Measurements from ENCODE around the gene RAI14.

Gene RAI14

DNA sequence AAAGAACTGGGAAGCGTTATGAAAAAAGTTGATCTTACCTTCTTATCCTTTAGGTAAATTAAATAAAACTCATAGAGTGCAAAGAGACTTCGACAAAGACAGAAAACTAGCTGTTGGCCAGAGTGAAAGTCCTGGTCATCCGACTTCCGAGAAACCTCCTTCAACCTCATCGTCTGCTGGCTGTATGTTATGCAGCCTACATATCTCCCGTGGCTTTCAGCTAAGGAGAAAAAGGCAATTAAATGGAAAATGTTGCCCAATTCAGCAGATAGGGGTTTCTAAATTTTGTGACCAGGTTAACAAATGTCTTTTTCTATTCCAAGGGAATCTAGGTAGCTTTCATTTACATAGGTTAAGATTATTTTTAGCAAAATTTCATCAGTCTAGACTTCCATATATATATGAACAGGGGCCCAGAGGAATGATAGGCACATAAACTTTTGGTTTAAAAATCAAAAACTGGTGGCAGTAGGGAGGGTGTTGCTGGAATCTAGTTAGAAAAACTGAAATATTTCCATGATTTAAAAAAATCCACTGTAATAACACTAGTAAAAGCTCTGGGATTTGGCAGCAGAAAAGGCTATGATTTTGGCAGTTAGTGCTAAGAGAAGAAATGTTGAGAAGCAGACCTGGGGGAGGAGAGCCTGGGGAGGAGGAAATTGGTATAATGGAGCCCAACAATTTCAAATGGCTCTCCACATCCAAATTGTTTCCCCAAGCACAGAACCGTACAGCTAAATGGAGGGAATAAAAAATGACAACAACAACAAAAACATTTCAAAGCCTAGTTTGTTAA is 32.1 kb downstream of the RAI14 start:
- DNase-seq (ENCODE audit: low read depth) = no peak

DNA sequence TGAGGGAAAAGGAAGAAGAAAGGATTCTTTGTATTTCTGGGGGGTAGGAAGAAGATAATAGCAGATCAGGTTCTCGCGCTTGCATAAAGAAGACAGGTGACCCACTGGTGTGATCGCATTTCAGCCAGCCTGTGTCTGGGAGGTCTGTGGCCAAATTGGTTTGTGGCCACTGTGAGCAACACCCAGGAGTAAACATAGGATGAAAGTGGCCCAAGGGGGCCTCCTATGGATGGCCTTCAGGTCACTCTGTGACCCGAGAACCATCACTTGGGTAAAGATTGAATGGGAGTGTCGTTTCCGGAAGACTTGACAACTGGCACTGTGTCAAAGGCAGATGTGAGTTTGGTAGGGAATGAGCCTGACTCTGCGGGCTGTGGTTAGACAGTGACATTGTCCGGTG is 34.2 kb downstream of the RAI14 start:
- no peak for DNase-seq (ENCODE audit: low read depth)
- H3K4me3 ChIP-seq (ENCODE audit: low read length) = no peak overlapping the region
- TF ChIP-seq CTCF (IDR thresholded peaks at IDR 0.05; ENCODE audit: insufficient read depth, low read depth, low read length, missing control alignments) = no peak

More for the DNA sequence above, 32.1 kb downstream of the RAI14 start:
- H3K4me3 ChIP-seq (ENCODE audit: low read length) = no peak overlapping the region
- TF ChIP-seq CTCF (IDR thresholded peaks at IDR 0.05; ENCODE audit: insufficient read depth, low read depth, low read length, missing control alignments) = no peak

DNA sequence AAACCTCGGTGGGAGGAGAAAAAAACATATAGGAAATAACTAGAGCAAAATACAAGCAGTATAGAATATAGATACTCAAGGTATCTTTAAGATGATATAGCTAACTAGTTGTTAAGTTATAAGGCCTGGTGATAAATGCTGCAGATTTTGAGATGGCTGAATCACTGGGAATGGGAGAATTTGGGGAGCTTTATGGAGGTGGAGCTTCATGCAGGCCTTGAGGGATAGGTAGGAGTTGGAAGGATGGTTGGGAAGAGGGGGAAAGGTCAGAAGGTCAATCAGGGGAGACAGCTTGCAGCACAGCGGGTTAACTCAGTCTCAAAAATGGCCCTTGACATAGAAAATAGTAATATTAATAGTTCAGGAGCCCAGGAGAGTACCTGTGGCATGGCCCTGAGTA is 34.8 kb downstream of the RAI14 start:
- H3K4me3 ChIP-seq (ENCODE audit: low read length) = no peak overlapping the region
- DNase-seq (ENCODE audit: low read depth) = no peak
- TF ChIP-seq CTCF (IDR thresholded peaks at IDR 0.05; ENCODE audit: insufficient read depth, low read depth, low read length, missing control alignments) = no peak

DNA sequence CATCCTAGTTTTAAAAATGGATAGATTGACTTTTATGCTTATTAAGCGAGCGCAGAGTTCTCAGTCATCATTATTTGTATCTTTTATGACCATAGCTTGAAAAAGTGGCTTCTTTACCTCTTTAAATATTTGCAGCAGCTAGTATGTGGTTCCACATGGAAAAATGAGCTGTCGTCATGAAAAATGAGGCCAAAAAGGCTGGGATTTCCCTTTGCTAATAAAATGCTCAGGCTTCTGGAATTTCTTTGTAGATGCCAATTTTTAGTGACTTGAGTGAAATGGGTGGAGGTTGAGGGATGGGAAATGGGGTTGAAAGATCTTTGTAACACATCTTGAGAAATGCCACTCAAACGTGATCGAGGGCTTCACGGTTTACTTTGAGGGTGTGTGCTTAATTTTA is 35.2 kb downstream of the RAI14 start:
- no peak overlapping the region for H3K4me3 ChIP-seq (ENCODE audit: low read length)
- no peak for DNase-seq (ENCODE audit: low read depth)
- TF ChIP-seq CTCF (IDR thresholded peaks at IDR 0.05; ENCODE audit: insufficient read depth, low read depth, low read length, missing control alignments) = no peak

GRCh38 chr5:34692786-34693185 is 36.7 kb downstream of the RAI14 start:
- no peak for DNase-seq (ENCODE audit: low read depth)
- no peak overlapping the region for H3K4me3 ChIP-seq (ENCODE audit: low read length)
- no peak for TF ChIP-seq CTCF (IDR thresholded peaks at IDR 0.05; ENCODE audit: insufficient read depth, low read depth, low read length, missing control alignments)

DNA sequence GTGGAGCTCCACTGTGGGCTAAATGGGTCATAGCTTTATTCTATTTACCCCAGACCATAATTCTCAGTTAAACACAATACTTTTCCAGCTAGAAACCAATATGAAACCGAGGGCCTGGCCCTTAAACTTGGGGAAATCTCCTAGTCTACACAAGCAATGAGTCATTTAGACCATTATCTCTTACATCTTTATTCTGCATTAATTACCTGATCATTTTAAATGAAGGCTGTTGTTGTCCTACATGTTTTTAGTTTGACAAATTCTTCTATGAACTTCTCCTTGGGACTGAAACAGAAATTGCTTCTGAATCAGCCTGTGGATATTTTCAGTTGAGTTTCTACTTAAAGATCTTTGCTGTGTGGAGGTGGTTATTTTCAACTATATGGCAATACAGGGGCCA is 37.9 kb downstream of the RAI14 start:
- no peak for TF ChIP-seq CTCF (IDR thresholded peaks at IDR 0.05; ENCODE audit: insufficient read depth, low read depth, low read length, missing control alignments)
- no peak for DNase-seq (ENCODE audit: low read depth)
- no peak overlapping the region for H3K4me3 ChIP-seq (ENCODE audit: low read length)

- DNase-seq (ENCODE audit: low read depth) = no peak
- H3K4me3 ChIP-seq (ENCODE audit: low read length) = no peak overlapping the region
Observed at GRCh38 chr5:34694685-34695084, 38.6 kb downstream of the RAI14 start.

More at GRCh38 chr5:34694685-34695084, 38.6 kb downstream of the RAI14 start:
- TF ChIP-seq CTCF (IDR thresholded peaks at IDR 0.05; ENCODE audit: insufficient read depth, low read depth, low read length, missing control alignments) = no peak

Measured in epithelial cell of esophagus (primary cell).